H1 (cell line): Measurements from ENCODE around the gene LVRN. TPM values are rescaled to one million over a fixed set of nuclear protein-coding genes. Genes with fewer than 3 reads are reported as not detected.

Experiments used
- CTCF ChIA-PET: fragments of 300-600 bp; sonication (Branson Sonifier 250); formaldehyde crosslinking; loops from one replicate; lab custom pipeline; 2021; ENCODE audit not compliant: partially characterized antibody; lab: Charles Lee
- POLR2A ChIA-PET: fragments of 300-600 bp; sonication (Branson Sonifier 250); formaldehyde crosslinking; loops from one replicate; lab custom pipeline; 2021; ENCODE audit warnings: inconsistent platforms; ENCODE audit not compliant: partially characterized antibody; lab: Charles Lee
- DNase-seq, 2 experiments: peaks; one replicate each; pipeline versions ENCODE4 v3.0.0 to v3.0.0-alpha.2; 2010 to 2022; ENCODE audit warnings: low spot score in 2 of 2, low read depth in 1 of 2, mixed read lengths in 1 of 2
- FAIRE-seq: peaks from 2 replicates; lab custom pipeline; 2011; peaks lifted over from hg19 to GRCh38; lab: Jason Lieb, UNC
- H2AFZ ChIP-seq: 2 replicates; pipeline ENCODE4 v1.8.1; 2012; ENCODE audit warnings: low read length, inconsistent platforms
- H2AK5ac ChIP-seq: 2 replicates; pipeline ENCODE4 v1.6.1; 2013; ENCODE audit warnings: low read depth, low read length
- H2BK120ac ChIP-seq: replicated peaks from 2 replicates; pipeline ENCODE3; 2013; ENCODE audit warnings: low read depth, low read length, inconsistent platforms
- H2BK12ac ChIP-seq: 2 replicates; pipeline ENCODE4 v1.6.1; 2013; ENCODE audit warnings: low read depth, low read length
- H2BK15ac ChIP-seq: 2 replicates; pipeline ENCODE4 v1.6.1; 2013; ENCODE audit warnings: low read length
- H2BK20ac ChIP-seq: 2 replicates; pipeline ENCODE4 v1.6.1; 2013; ENCODE audit warnings: low read length
- H2BK5ac ChIP-seq: 2 replicates; pipeline ENCODE4 v1.6.1; 2013; ENCODE audit warnings: low read depth, low read length
- H3K14ac ChIP-seq: 2 replicates; pipeline ENCODE4 v1.6.1; 2013; ENCODE audit warnings: inconsistent platforms; ENCODE audit not compliant: insufficient read length
- H3K18ac ChIP-seq: 2 replicates; pipeline ENCODE4 v1.6.1; 2013; ENCODE audit warnings: low read length; ENCODE audit errors: extremely low read depth
- H3K23ac ChIP-seq: 2 replicates; pipeline ENCODE4 v1.6.1; 2013; ENCODE audit warnings: inconsistent platforms; ENCODE audit not compliant: insufficient read length
- H3K23me2 ChIP-seq: 2 replicates; pipeline ENCODE4 v1.6.1; 2013; ENCODE audit warnings: low read depth, low read length
- H3K27ac ChIP-seq: 2 replicates; pipeline ENCODE4 v1.6.1; 2011; ENCODE audit warnings: low read depth, low read length, inconsistent platforms
- H3K27me3 ChIP-seq, 4 experiments: replicated peaks in 1 of 4; 1 replicate in 1 of 4; 2 replicates in 3 of 4; pipeline versions ENCODE4 v1.6.1 to v1.8.1; 2011 to 2013; ENCODE audit warnings: low read length in 3 of 4, mild to moderate bottlenecking in 3 of 4, inconsistent platforms in 2 of 4, mixed read lengths in 2 of 4, moderate library complexity in 1 of 4; ENCODE audit not compliant: control insufficient read depth in 3 of 4, insufficient read depth in 3 of 4; ENCODE audit errors: extremely low read depth in 1 of 4
- H3K36me3 ChIP-seq, 4 experiments: 2 replicates each; pipeline versions ENCODE4 v1.6.1 to v1.8.1; 2011 to 2013; ENCODE audit warnings: mild to moderate bottlenecking in 4 of 4, low read length in 3 of 4, moderate library complexity in 2 of 4, control low read depth in 1 of 4, inconsistent platforms in 1 of 4; ENCODE audit not compliant: insufficient read depth in 4 of 4, control insufficient read depth in 2 of 4
- H3K4ac ChIP-seq: replicated peaks from 2 replicates; pipeline ENCODE3; 2013; ENCODE audit warnings: low read length, low read depth, mixed read lengths, inconsistent platforms; ENCODE audit not compliant: insufficient read length
- H3K4me1 ChIP-seq, 4 experiments: replicated peaks in 1 of 4; 1 replicate in 1 of 4; 2 replicates in 3 of 4; pipeline versions ENCODE4 v1.6.1 to v1.8.1; 2011 to 2013; ENCODE audit warnings: low read length in 3 of 4, inconsistent platforms in 2 of 4, mixed read lengths in 1 of 4; ENCODE audit not compliant: insufficient read depth in 4 of 4, control insufficient read depth in 3 of 4
- H3K4me2 ChIP-seq, 2 experiments: 2 replicates each; pipeline versions ENCODE4 v1.6.1 to v1.8.1; 2011 to 2013; ENCODE audit warnings: low read depth in 2 of 2, low read length in 2 of 2, control low read depth in 1 of 2, inconsistent platforms in 1 of 2, mild to moderate bottlenecking in 1 of 2; ENCODE audit not compliant: insufficient read depth in 1 of 2
- H3K4me3 ChIP-seq, 4 experiments: fragments of 200-600, 300-600 bp in 1 of 4; sonication (generic), shearing (Covaris generic), sonication (Bioruptor Twin) in 1 of 4; 2 replicates each; pipeline versions ENCODE4 v1.5.1 to v1.8.1; 2011 to 2016; ENCODE audit warnings: low read length in 4 of 4, low read depth in 3 of 4, control low read depth in 2 of 4, inconsistent platforms in 2 of 4, mild to moderate bottlenecking in 2 of 4, mixed read lengths in 1 of 4, moderate library complexity in 1 of 4; ENCODE audit not compliant: insufficient read depth in 2 of 4; ENCODE audit errors: extremely low read depth in 1 of 4
- H3K56ac ChIP-seq: replicated peaks from 2 replicates; pipeline ENCODE3; 2013; ENCODE audit warnings: low read depth, mild to moderate bottlenecking, mixed read lengths, low read length, inconsistent platforms; ENCODE audit not compliant: insufficient read length
- H3K79me1 ChIP-seq: 2 replicates; pipeline ENCODE4 v1.6.1; 2013; ENCODE audit warnings: low read depth, low read length, control low read depth
- H3K79me2 ChIP-seq, 2 experiments: 2 replicates each; pipeline versions ENCODE4 v1.6.1 to v1.8.1; 2012 to 2013; ENCODE audit warnings: low read length in 2 of 2, mild to moderate bottlenecking in 2 of 2, inconsistent platforms in 1 of 2; ENCODE audit not compliant: insufficient read depth in 2 of 2, control insufficient read depth in 1 of 2
- H3K9ac ChIP-seq, 4 experiments: replicated peaks in 1 of 4; 1 replicate in 1 of 4; 2 replicates in 3 of 4; pipeline versions ENCODE4 v1.6.1 to v1.8.1; 2011 to 2013; ENCODE audit warnings: low read depth in 3 of 4, low read length in 3 of 4, control low read depth in 2 of 4, mild to moderate bottlenecking in 2 of 4, moderate library complexity in 2 of 4, inconsistent platforms in 1 of 4; ENCODE audit errors: extremely low read depth in 1 of 4
- H3K9me3 ChIP-seq, 2 experiments: 2 replicates each; pipeline versions ENCODE4 v1.6.1 to v1.8.1; 2012 to 2013; ENCODE audit warnings: mild to moderate bottlenecking in 2 of 2, moderate library complexity in 2 of 2, control low read depth in 1 of 2, inconsistent platforms in 1 of 2, low read depth in 1 of 2, low read length in 1 of 2, mixed read lengths in 1 of 2; ENCODE audit not compliant: insufficient read depth in 2 of 2
- H4K20me1 ChIP-seq, 2 experiments: replicated peaks in 1 of 2; 2 replicates each; pipeline versions ENCODE3 to v1.8.1; 2011 to 2013; ENCODE audit warnings: inconsistent platforms in 2 of 2, low read length in 2 of 2, mild to moderate bottlenecking in 1 of 2; ENCODE audit not compliant: insufficient read depth in 2 of 2, control insufficient read depth in 1 of 2
- H4K5ac ChIP-seq: 2 replicates; pipeline ENCODE4 v1.6.1; 2013; ENCODE audit warnings: low read length, low read depth, mixed read lengths, inconsistent platforms; ENCODE audit not compliant: insufficient read length
- H4K8ac ChIP-seq: 2 replicates; pipeline ENCODE4 v1.8.0; 2013; ENCODE audit warnings: mild to moderate bottlenecking, moderate library complexity, low read length, inconsistent platforms; ENCODE audit not compliant: insufficient read depth; ENCODE audit errors: extremely low read depth
- H4K91ac ChIP-seq: replicated peaks from 2 replicates; pipeline ENCODE3; 2013; ENCODE audit warnings: low read length, mixed read lengths, inconsistent platforms; ENCODE audit not compliant: insufficient read length
- CREB1 ChIP-seq: IDR thresholded peaks from 2 replicates; pipeline ENCODE4 v1.6.1; 2012; ENCODE audit warnings: inconsistent platforms
- CTBP2 ChIP-seq: IDR thresholded peaks from 2 replicates; pipeline ENCODE4 v1.7.0; 2011; ENCODE audit warnings: borderline replicate concordance, mild to moderate bottlenecking, moderate library complexity, mixed read lengths, low read length; ENCODE audit not compliant: insufficient read depth, insufficient read length
- CTCF ChIP-seq, 3 experiments: IDR thresholded peaks; 1 replicate in 2 of 3; 2 replicates in 1 of 3; pipeline versions ENCODE4 v1.5.1 to v1.6.1; 2011; ENCODE audit warnings: low read length in 3 of 3, mild to moderate bottlenecking in 3 of 3, inconsistent platforms in 2 of 3, low read depth in 1 of 3, moderate library complexity in 1 of 3; ENCODE audit not compliant: insufficient read depth in 1 of 3; ENCODE audit errors: control extremely low read depth in 1 of 3
- GABPA ChIP-seq: IDR thresholded peaks from 2 replicates; pipeline ENCODE4 v1.6.1; 2011; ENCODE audit warnings: mild to moderate bottlenecking, low read length, moderate library complexity, borderline replicate concordance; ENCODE audit not compliant: insufficient read depth
- HDAC2 ChIP-seq, 2 experiments: fragments of 300-600 bp in 1 of 2; sonication (generic) in 1 of 2; IDR thresholded peaks; 2 replicates each; pipeline ENCODE4 v1.6.1; 2011 to 2012; ENCODE audit warnings: low read depth in 2 of 2, low read length in 2 of 2, mild to moderate bottlenecking in 2 of 2, moderate library complexity in 2 of 2, borderline replicate concordance in 1 of 2, inconsistent platforms in 1 of 2
- PHF8 ChIP-seq: fragments of 200-600 bp; sonication (generic); conservative IDR thresholded peaks from 2 replicates; pipeline ENCODE4 v1.7.1; 2012; ENCODE audit warnings: low read depth, mild to moderate bottlenecking, inconsistent platforms, low read length, moderate library complexity
- POLR2A ChIP-seq, 2 experiments: IDR thresholded peaks; 1 replicate in 1 of 2; 2 replicates in 1 of 2; pipeline ENCODE4 v1.6.1; 2011; ENCODE audit warnings: low read depth in 2 of 2, low read length in 2 of 2, mild to moderate bottlenecking in 2 of 2; ENCODE audit errors: control extremely low read depth in 1 of 2
- POU5F1 ChIP-seq: IDR thresholded peaks from 2 replicates; pipeline ENCODE4 v1.6.1; 2011; ENCODE audit warnings: low read depth, mild to moderate bottlenecking, low read length, moderate library complexity
- SIX5 ChIP-seq: IDR thresholded peaks from 2 replicates; pipeline ENCODE4 v1.6.1; 2011; ENCODE audit warnings: mild to moderate bottlenecking, low read depth, low read length
- SP1 ChIP-seq: IDR thresholded peaks from 2 replicates; pipeline ENCODE4 v1.6.1; 2011; ENCODE audit warnings: low read depth, low read length
- YY1 ChIP-seq: IDR thresholded peaks from 2 replicates; pipeline ENCODE4 v1.6.1; 2011; ENCODE audit warnings: low read depth, mild to moderate bottlenecking, low read length
- WGBS, 2 experiments: shearing (Covaris generic) in 1 of 2; methylation state at CpG; one replicate each; pipeline versions ENCODE4 v1.1.6 to v1.1.7; 2013 to 2015; ENCODE audit warnings: low lambda C conversion rate in 2 of 2, mixed read lengths in 2 of 2, inconsistent platforms in 1 of 2, low coverage in 1 of 2, missing lambda C conversion rate in 1 of 2; ENCODE audit not compliant: insufficient replicate concordance in 2 of 2, insufficient coverage in 1 of 2, insufficient read length in 1 of 2; ENCODE audit errors: extremely low coverage in 1 of 2, missing lambda C conversion rate in 1 of 2; 5-methylcytosine and 5-hydroxymethylcytosine counted together
- polyA plus RNA-seq, 7 experiments: library from polyadenylated mRNA; depleted of rRNA in 3 of 7; stranded (reverse) in 5 of 7; unstranded in 2 of 7; fragments of >200 nt in 5 of 7; fragments of 200-250 nt in 2 of 7; gene quantifications; 1 replicate in 5 of 7; 2 replicates in 1 of 7; 4 replicates in 1 of 7; pipeline versions ENCODE4 v1.2.1 to v1.2.3, GENCODE V29; 2011 to 2013; ENCODE audit warnings: missing spikeins in 2 of 7, mixed read lengths in 2 of 7
- total RNA-seq: library from RNA; stranded (reverse); fragmentation: NEBNext Ultra II Directional; extraction: Animal tissue kit (Norgen Biotek cat#: 25700); gene quantifications from 2 replicates; pipeline ENCODE4 v1.2.1, GENCODE V29; 2021

Gene LVRN
- total and polyA plus RNA-seq, 2 of the 8 experiments (the other 6 are each of a cell fraction or from before 2014, with no cell fraction given) = 0.08 to 0.09 TPM

- ChIA-PET CTCF (interaction anchor here (0.6 kb wide), 1 partner anchor 14 kb away, joined by 3 read pairs; no protein-coding TSS in a partner anchor), POLR2A (interaction anchor here (1.7 kb wide), 1 partner anchor 10 kb away, joined by 10 read pairs; the partner anchor contains the start of gene COMMD10)
- H3K27ac ChIP-seq = no peak overlapping the region
- no peaks in the 10 kb centered on the region for H3K79me2 ChIP-seq
- H3K4ac ChIP-seq = no peak overlapping the region
- H3K9me3 ChIP-seq = no peaks in the 10 kb centered on the region
- no peak overlapping the region for H2BK5ac ChIP-seq
- DNase-seq = no peak
- H3K14ac ChIP-seq = no peak overlapping the region
- no peak for FAIRE-seq
- H4K91ac ChIP-seq = no peak overlapping the region
- no peaks in the 10 kb centered on the region for H3K79me1 ChIP-seq
- no peak overlapping the region for H2AK5ac ChIP-seq
- no peak overlapping the region for H4K5ac ChIP-seq
- H4K8ac ChIP-seq = no peak overlapping the region
- WGBS, 2 experiments = 88% methylated on average over 6 of the region's 6 CpGs; no CpG with 5 or more reads in 1 of the 2 experiments
- H2AFZ ChIP-seq = no peak overlapping the region
- no peak overlapping the region for H2BK15ac ChIP-seq
- no peak overlapping the region for H3K4me2 ChIP-seq
- H3K4me1 ChIP-seq = no peaks in the 10 kb centered on the region
- H2BK12ac ChIP-seq = no peak overlapping the region
- H2BK20ac ChIP-seq = no peak overlapping the region
- H3K56ac ChIP-seq = no peak overlapping the region
- H3K23me2 ChIP-seq = no peaks in the 10 kb centered on the region
- no peaks in the 10 kb centered on the region for H4K20me1 ChIP-seq
- no peak overlapping the region for H3K18ac ChIP-seq
- H3K4me3 ChIP-seq = no peak overlapping the region
- no peak overlapping the region for H3K9ac ChIP-seq
- no peak overlapping the region for H2BK120ac ChIP-seq
- H3K23ac ChIP-seq = no peak overlapping the region
- H3K27me3 ChIP-seq = peaks cover 0 to 1% (median 0%) of the 10 kb centered on the region in 4 experiments; a peak in 1 of 7 replicates
- H3K36me3 ChIP-seq = no peaks in the 10 kb centered on the region
- TF ChIP-seq CTBP2 = no peak
- TF ChIP-seq CREB1 = no peak
- TF ChIP-seq YY1 = no peak
- no peak for TF ChIP-seq POU5F1
- no peak for TF ChIP-seq SP1
- TF ChIP-seq PHF8 = no peak
- TF ChIP-seq GABPA = no peak
- TF ChIP-seq CTCF (IDR thresholded peaks at IDR 0.05; ENCODE audit: control extremely low read depth in 1 of 3, insufficient read depth in 1 of 3, low read depth in 1 of 3, low read length in 3 of 3) = no peak
- no peak for TF ChIP-seq POLR2A (IDR thresholded peaks at IDR 0.05; ENCODE audit: control extremely low read depth in 1 of 2, low read depth in 2 of 2, low read length in 2 of 2)
- no peak for TF ChIP-seq HDAC2 (IDR thresholded peaks at IDR 0.05; ENCODE audit: borderline replicate concordance in 1 of 2, low read depth in 2 of 2, low read length in 2 of 2)
- TF ChIP-seq SIX5 = no peak
Observed at GRCh38 chr5:116075191-116075831, 113.0 kb downstream of the LVRN start.
